Thymus (tissue), 11 donors: ENCODE data around the gene FOXJ3. TPM values are rescaled to one million over a fixed set of nuclear protein-coding genes. Genes with fewer than 3 reads are reported as not detected.

Experiments
- DNase-seq, 9 donors: peaks; one replicate each; pipeline ENCODE4 v3.0.0-alpha.2; 2013; ENCODE audit warnings: low spot score in 9 of 9, low read depth in 6 of 9, missing footprints in 1 of 9
- H3K27ac ChIP-seq, 2 donors: one replicate each; pipeline ENCODE4 v1.5.1; 2013; ENCODE audit warnings: control low read depth in 1 of 2, low read depth in 1 of 2, low read length in 1 of 2, mild to moderate bottlenecking in 1 of 2, moderate library complexity in 1 of 2
- H3K27me3 ChIP-seq, 2 donors: one replicate each; pipeline ENCODE4 v1.5.1; 2013; ENCODE audit warnings: low read length in 1 of 2; ENCODE audit not compliant: control insufficient read depth in 2 of 2, insufficient read depth in 1 of 2
- H3K36me3 ChIP-seq, 2 donors: one replicate each; pipeline ENCODE4 v1.5.1; 2013; ENCODE audit warnings: low read length in 1 of 2, mild to moderate bottlenecking in 1 of 2, moderate library complexity in 1 of 2; ENCODE audit not compliant: control insufficient read depth in 2 of 2, insufficient read depth in 2 of 2
- H3K4me1 ChIP-seq, 2 donors: one replicate each; pipeline ENCODE4 v1.5.1; 2013; ENCODE audit warnings: low read length in 2 of 2; ENCODE audit not compliant: control insufficient read depth in 2 of 2, insufficient read depth in 2 of 2
- H3K4me3 ChIP-seq, 2 donors: one replicate each; pipeline ENCODE4 v1.5.1; 2013; ENCODE audit warnings: low read length in 2 of 2, control low read depth in 1 of 2, mild to moderate bottlenecking in 1 of 2
- H3K9me3 ChIP-seq, 2 donors: one replicate each; pipeline ENCODE4 v1.5.1; 2013; ENCODE audit warnings: low read length in 1 of 2, mild to moderate bottlenecking in 1 of 2; ENCODE audit not compliant: control insufficient read depth in 2 of 2, insufficient read depth in 1 of 2
- WGBS: extraction: QIAGEN DNeasy Blood & Tissue Kit; methylation state at CpG from one replicate; pipeline ENCODE4 v1.1.7; 2013; 5-methylcytosine and 5-hydroxymethylcytosine counted together
- polyA plus RNA-seq: library from polyadenylated mRNA; stranded (reverse); fragments of 200-250 nt; gene quantifications from one replicate; pipeline ENCODE4 v1.2.3, GENCODE V29; 2013
- total RNA-seq: library from RNA; stranded (reverse); fragments of 120-200 nt; gene quantifications from one replicate; pipeline ENCODE4 v1.2.4, GENCODE V29; 2013
- donor health status: healthy.

The FOXJ3 gene
- total and polyA plus RNA-seq, 2 donors = 19.7 to 20.8 TPM

DNA sequence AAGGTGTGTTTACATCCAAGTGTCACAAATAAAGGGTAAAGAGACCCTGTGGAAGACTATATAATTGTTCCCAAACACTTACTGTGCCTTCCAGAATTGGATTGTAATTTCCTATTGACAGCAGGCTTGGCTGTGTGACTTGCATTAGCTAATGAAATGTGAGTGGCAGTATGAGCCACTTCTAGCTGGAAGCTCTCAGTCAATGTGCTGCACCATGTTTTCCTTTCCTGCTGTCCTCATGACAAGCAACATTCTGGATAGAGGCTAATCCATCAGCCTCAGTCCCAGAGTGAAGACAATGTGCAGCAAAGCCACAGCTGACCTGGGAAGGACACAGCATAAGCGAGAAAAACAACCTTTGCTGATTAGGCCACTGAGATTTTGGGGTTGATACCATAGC is 5.9 kb upstream of the FOXJ3 start:
- 98% methylated on average over 1 of the region's 1 CpG for WGBS
- Histone ChIP-seq H3K27ac (no peak overlapping the region), H3K9me3 (no peaks in the 10 kb centered on the region), H3K27me3 (no peaks in the 10 kb centered on the region), H3K4me3 (no peak overlapping the region), H3K4me1 (peaks cover 3 to 5% of the 10 kb centered on the region in 2 donors), H3K36me3 (no peaks in the 10 kb centered on the region)
- no peak for DNase-seq

DNA sequence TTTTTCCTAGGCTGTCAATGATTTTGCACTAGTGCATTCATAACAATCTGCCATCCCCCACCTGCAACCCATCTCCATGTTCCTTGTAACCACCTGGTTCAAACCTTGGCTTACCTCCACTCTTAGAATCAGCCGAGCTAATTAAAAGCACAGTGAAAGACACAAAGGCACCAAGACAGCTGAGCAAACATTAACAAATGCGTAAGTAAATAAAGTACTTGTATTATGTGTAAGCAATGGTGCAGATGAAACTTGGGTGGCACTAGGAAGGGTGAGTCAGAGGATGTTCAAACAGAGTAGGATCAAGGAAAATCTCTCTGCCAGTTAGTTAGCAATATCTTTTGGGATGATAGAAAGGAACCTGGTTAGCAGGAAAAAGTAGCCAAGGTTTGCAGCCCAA is 5.1 kb upstream of the FOXJ3 start:
- Histone ChIP-seq H3K4me3 (no peak overlapping the region), H3K4me1 (peaks cover 5 to 6% of the 10 kb centered on the region in 2 donors), H3K27me3 (no peaks in the 10 kb centered on the region), H3K36me3 (no peaks in the 10 kb centered on the region), H3K9me3 (no peaks in the 10 kb centered on the region), H3K27ac (no peak overlapping the region)
- no peak for DNase-seq
- 98% methylated on average over 2 of the region's 2 CpGs for WGBS

DNA sequence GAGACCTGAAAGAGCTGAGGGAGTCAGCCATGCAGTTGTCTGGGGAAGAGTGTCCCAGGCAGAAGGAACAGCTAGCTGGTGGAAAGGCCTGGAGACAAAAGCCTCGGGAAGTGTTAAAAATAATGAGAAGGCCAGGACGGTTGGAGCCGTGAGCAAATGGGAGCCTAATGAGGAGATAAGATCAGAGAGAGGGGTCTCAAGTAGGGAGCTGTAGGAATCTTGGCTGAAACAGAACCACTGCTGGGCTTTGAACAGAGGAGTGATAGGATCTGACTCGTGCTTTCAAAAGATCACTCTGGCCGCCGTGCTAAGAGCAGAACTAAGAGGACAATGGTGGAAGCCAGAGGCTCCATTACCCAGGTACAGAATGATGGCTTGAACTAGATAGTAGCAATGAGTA is 1.9 kb upstream of the FOXJ3 start:
- Histone ChIP-seq H3K9me3 (peaks cover 0 to 3% of the 10 kb centered on the region in 2 donors), H3K27me3 (no peaks in the 10 kb centered on the region), H3K27ac (no peak overlapping the region), H3K36me3 (no peaks in the 10 kb centered on the region), H3K4me1 (peaks cover 6 to 13% of the 10 kb centered on the region in 2 donors), H3K4me3 (no peak overlapping the region)
- DNase-seq = no peak
- 96% methylated on average over 6 of the region's 6 CpGs for WGBS

DNA sequence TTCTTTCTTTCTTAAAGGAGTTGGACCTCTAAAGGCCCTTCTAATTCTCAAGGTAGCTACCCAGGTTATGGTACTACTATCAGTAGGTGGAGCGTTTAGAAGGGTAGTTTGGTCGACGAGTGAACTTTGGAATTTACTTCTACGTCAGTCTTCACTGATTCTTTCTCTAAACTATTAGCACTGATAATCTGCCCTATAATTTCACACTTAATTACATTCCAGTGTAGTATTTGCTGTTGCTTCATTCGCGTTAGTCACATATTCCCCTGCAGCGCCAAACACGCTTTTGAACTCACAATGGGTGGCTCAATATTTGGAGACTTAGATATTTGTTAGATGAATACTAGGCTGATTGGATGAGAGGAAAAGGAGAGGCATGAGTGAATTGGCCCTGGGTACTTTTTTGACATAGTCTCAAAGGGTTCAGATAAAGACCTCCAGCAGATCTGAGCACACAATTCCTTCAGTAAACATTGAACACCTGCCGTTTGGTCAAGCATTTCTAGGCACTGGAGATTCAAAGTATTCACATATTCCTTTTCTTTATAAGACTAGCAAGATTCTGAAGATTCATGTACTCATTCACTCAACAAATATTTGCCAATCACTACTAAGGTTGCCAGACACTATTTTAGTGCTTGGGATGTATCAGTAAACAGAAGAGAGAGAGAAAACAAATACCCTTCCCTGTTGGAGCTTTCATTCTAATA is 929 bp upstream of the FOXJ3 start:
- Histone ChIP-seq H3K9me3 (peaks cover 0 to 3% of the 10 kb centered on the region in 2 donors), H3K4me3 (peak overlapping the region; percentile 87 to 92), H3K4me1 (peaks cover 6 to 13% of the 10 kb centered on the region in 2 donors), H3K36me3 (no peaks in the 10 kb centered on the region), H3K27me3 (no peaks in the 10 kb centered on the region), H3K27ac (peak overlapping the region; percentile 86 to 94)
- 16% methylated on average over 9 of the region's 9 CpGs for WGBS
- no peak for DNase-seq

DNA sequence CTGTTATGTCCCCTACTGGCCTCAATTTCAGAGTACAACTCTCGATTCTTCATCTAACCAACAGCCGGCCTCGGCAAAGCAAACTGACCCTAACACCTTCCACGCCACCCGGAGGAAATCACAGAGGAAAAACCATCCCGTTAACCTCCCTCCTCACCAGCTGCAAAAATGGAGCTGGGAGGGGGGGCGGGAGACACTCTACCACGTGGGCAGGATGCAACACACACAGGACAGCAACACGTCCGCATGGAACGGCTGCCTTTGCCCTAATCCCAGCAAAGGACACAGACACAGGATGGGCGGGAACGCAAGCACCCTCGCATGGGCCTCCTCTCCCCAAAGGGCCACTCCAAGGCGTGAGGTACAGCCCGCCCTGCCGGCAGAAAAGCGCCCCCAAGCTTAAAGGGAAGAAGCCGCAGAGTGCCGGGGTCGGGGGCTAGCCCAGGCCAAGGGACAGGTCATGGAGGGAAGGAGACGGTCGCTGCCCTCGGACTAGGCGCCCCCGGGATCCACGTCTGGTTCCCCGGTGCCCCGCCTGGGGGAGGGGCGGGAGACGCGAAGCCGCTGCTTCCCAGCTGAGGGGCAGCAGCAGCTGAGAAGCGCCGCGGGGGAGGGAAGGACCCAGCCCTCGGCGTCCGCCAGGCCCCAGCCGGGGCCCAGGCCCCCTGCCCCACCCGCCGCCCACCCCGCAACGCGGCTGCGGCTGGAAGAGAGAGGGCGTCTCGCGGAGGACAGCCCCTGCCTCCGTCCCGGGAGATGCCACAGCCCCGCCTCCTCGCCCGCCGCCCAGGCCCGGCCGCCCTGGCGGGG is 590 bp downstream of the FOXJ3 start:
- peak overlapping the region; percentile 87 to 92 for H3K4me3 ChIP-seq
- H3K4me1 ChIP-seq = peaks cover 6 to 13% of the 10 kb centered on the region in 2 donors
- peak overlapping the region; percentile 62 to 94 for H3K27ac ChIP-seq
- WGBS = under 1% methylated on average over 58 of the region's 58 CpGs
- peak in 5 of 9 donors; percentile 18 to 51 (median 36) for DNase-seq
- H3K9me3 ChIP-seq = peaks cover 0 to 3% of the 10 kb centered on the region in 2 donors
- no peaks in the 10 kb centered on the region for H3K27me3 ChIP-seq
- H3K36me3 ChIP-seq = peaks cover 0 to 2% of the 10 kb centered on the region in 2 donors

DNA sequence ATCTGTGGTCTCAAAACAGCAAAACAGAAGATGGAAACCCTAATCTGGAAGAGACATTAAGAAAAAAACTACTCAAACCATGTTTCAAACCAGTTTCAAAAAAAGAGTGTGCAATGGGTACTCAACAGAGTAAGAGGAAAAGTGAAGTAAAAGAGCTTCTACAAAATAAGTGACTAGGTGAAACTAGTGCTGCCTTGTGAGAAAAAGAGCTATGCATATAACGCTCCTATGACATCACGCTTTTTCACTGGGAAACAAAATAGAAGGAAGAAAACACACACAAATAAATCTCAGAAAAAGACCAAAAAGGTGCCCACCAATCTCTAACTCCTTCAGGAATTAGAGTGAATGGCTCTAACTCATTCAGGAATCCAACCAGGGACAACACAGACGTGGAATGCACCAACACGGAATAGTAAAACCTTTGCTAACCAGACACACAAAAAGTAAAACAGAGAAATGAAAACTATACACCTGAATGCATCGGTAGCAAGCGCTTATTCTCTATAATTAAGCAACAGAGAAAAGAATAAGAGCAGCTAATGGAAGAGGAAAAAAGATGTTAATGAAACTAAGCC is 1.3 kb downstream of the FOXJ3 start:
- peak in 2 of 9 donors; percentile 14 to 19 for DNase-seq
- H3K36me3 ChIP-seq = peaks cover 0 to 2% of the 10 kb centered on the region in 2 donors
- 5% methylated on average over 6 of the region's 6 CpGs for WGBS
- no peaks in the 10 kb centered on the region for H3K27me3 ChIP-seq
- H3K9me3 ChIP-seq = peaks cover 0 to 3% of the 10 kb centered on the region in 2 donors
- H3K4me1 ChIP-seq = peaks cover 6 to 13% of the 10 kb centered on the region in 2 donors
- peak overlapping the region; percentile 87 to 92 for H3K4me3 ChIP-seq
- no peak overlapping the region for H3K27ac ChIP-seq

DNA sequence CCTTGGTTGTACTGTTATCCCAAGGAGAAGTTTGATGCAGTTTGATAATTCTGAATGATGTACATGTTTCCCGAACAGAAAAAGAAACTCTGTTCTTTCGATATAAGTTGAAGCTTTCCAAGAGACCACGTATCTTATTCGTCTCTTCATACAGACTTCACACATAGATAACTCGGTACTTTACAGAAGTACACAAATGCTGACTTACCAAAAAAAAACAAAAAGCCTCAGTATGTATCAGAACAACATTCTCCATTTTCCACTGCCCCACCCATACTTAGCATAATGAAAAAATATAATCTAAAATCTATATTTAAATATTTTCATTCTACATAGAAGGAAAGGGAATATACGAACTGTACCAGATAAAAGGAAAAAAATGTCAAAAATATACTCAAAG is 2.2 kb downstream of the FOXJ3 start:
- WGBS = 93% methylated on average over 6 of the region's 6 CpGs
- H3K4me1 ChIP-seq = peaks cover 6 to 13% of the 10 kb centered on the region in 2 donors
- no peak overlapping the region for H3K4me3 ChIP-seq

DNA sequence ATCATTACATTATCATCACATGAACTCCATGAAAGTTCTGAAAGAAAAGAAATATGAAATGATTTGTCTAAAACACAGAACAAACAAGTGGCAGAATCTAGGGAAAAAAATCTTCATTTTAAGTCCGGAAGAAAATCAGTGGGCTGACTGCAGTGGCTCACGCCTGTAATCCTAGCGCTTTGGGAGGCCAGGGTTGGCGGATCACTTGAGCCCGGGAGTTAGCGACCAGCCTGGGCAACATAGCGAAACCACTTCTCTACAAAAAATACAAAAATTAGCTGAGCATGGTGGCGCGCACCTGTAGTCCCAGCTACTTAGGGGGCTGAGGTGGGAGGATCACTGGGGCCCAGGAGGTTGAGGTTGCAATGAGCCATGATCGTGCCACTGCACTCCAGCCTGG is 4.8 kb downstream of the FOXJ3 start:
- Histone ChIP-seq H3K27ac (no peak overlapping the region), H3K36me3 (peaks cover 0 to 2% of the 10 kb centered on the region in 2 donors), H3K9me3 (peaks cover 0 to 3% of the 10 kb centered on the region in 2 donors), H3K4me3 (no peak overlapping the region), H3K4me1 (peaks cover 0 to 7% of the 10 kb centered on the region in 2 donors), H3K27me3 (no peaks in the 10 kb centered on the region)
- DNase-seq = no peak
- 99% methylated on average over 10 of the region's 10 CpGs for WGBS

More for the DNA sequence above, 2.2 kb downstream of the FOXJ3 start:
- DNase-seq = no peak
- Histone ChIP-seq H3K36me3 (peaks cover 0 to 2% of the 10 kb centered on the region in 2 donors), H3K9me3 (peaks cover 0 to 3% of the 10 kb centered on the region in 2 donors), H3K27ac (no peak overlapping the region), H3K27me3 (no peaks in the 10 kb centered on the region)
